ENCODE data around the gene GNPTAB.

The GNPTAB gene

GRCh38 chr12:101772012-101772775, 58.6 kb downstream of the GNPTAB start:
- no peak for DNase-seq (ENCODE audit: low read depth)

- no peak for DNase-seq (ENCODE audit: low read depth)
These were observed 60.9 kb downstream of the GNPTAB start for GRCh38 chr12:101769865-101770264.

- DNase-seq (ENCODE audit: low read depth) = no peak
These were observed 62.0 kb downstream of the GNPTAB start for GRCh38 chr12:101768781-101769180.

GRCh38 chr12:101767537-101767936, 63.2 kb downstream of the GNPTAB start:
- DNase-seq (ENCODE audit: low read depth) = no peak

GRCh38 chr12:101764051-101764792, 66.5 kb downstream of the GNPTAB start:
- no peak for DNase-seq (ENCODE audit: low read depth)

GRCh38 chr12:101763246-101763931, 67.4 kb downstream of the GNPTAB start:
- DNase-seq (ENCODE audit: low read depth) = no peak

GRCh38 chr12:101761781-101762180, 69.0 kb downstream of the GNPTAB start:
- DNase-seq (ENCODE audit: low read depth) = no peak

GRCh38 chr12:101761350-101761749, 69.4 kb downstream of the GNPTAB start:
- no peak for DNase-seq (ENCODE audit: low read depth)

GRCh38 chr12:101759396-101760047, 71.2 kb downstream of the GNPTAB start:
- no peak for DNase-seq (ENCODE audit: low read depth)

- no peak for DNase-seq (ENCODE audit: low read depth)
These were observed 80.6 kb downstream of the GNPTAB start for GRCh38 chr12:101750152-101750551.

- DNase-seq (ENCODE audit: low read depth) = no peak
These were observed 81.1 kb downstream of the GNPTAB start for GRCh38 chr12:101749657-101750056.

- no peak for DNase-seq (ENCODE audit: low read depth)
These were observed 81.9 kb downstream of the GNPTAB start for GRCh38 chr12:101748907-101749306.

GRCh38 chr12:101747697-101748096, 83.1 kb downstream of the GNPTAB start:
- no peak for DNase-seq (ENCODE audit: low read depth)

GRCh38 chr12:101746661-101747060, 84.1 kb downstream of the GNPTAB start:
- DNase-seq (ENCODE audit: low read depth) = no peak

- no peak for DNase-seq (ENCODE audit: low read depth)
These were observed 84.6 kb downstream of the GNPTAB start for GRCh38 chr12:101746196-101746595.

GRCh38 chr12:101745481-101745880, 85.3 kb downstream of the GNPTAB start:
- DNase-seq (ENCODE audit: low read depth) = no peak

GRCh38 chr12:101743724-101744472, 86.9 kb downstream of the GNPTAB start:
- DNase-seq (ENCODE audit: low read depth) = no peak

GRCh38 chr12:101743242-101743641, 87.5 kb downstream of the GNPTAB start:
- DNase-seq (ENCODE audit: low read depth) = no peak

GRCh38 chr12:101740980-101741379, 89.8 kb downstream of the GNPTAB start:
- no peak for DNase-seq (ENCODE audit: low read depth)

GRCh38 chr12:101740566-101740965, 90.2 kb downstream of the GNPTAB start:
- no peak for DNase-seq (ENCODE audit: low read depth)

- DNase-seq (ENCODE audit: low read depth) = no peak
These were observed 91.7 kb downstream of the GNPTAB start, which contains the start of gene SYCP3 for GRCh38 chr12:101738920-101739665. SYCP3 (minus strand) TSS chr12:101739462; CDS start chr12:101737935, 1,527 bp downstream.
